ENCODE results near the gene THADA.

The THADA gene

GRCh38 chr2:43270461-43270860 is 325.4 kb downstream of the THADA start:
- H3K36me3 ChIP-seq (ENCODE audit: control insufficient read depth, insufficient read depth, low read length): no peaks in the 10 kb centered on the region
- H3K4me3 ChIP-seq (ENCODE audit: extremely low read depth, insufficient read depth, low read length, poor library complexity, severe bottlenecking): no peak overlapping the region
- no peaks in the 10 kb centered on the region for H3K9me3 ChIP-seq (ENCODE audit: control insufficient read depth, low read length)
- peaks cover 52% of the 10 kb centered on the region for H3K4me1 ChIP-seq (ENCODE audit: control insufficient read depth, insufficient read depth, low read length, poor library complexity, severe bottlenecking)
- WGBS, 2 experiments (ENCODE audit: insufficient coverage in 2 of 2): 92% methylated on average over 2 of the region's 2 CpGs; no CpG with 5 or more reads in 1 of the 2 experiments
- H3K27ac ChIP-seq (ENCODE audit: low read depth, low read length, severe bottlenecking): no peak overlapping the region

GRCh38 chr2:43269706-43270105 is 326.1 kb downstream of the THADA start:
- Histone ChIP-seq H3K4me1 (ENCODE audit: control insufficient read depth, insufficient read depth, low read length, poor library complexity, severe bottlenecking) (peaks cover 57% of the 10 kb centered on the region), H3K27ac (ENCODE audit: low read depth, low read length, severe bottlenecking) (peak overlapping the region; percentile 16), H3K4me3 (ENCODE audit: extremely low read depth, insufficient read depth, low read length, poor library complexity, severe bottlenecking) (no peak overlapping the region), H3K36me3 (ENCODE audit: control insufficient read depth, insufficient read depth, low read length) (no peaks in the 10 kb centered on the region), H3K9me3 (ENCODE audit: control insufficient read depth, low read length) (no peaks in the 10 kb centered on the region)
- WGBS, 2 experiments (ENCODE audit: insufficient coverage in 2 of 2): 50% methylated on average over 1 of the region's 3 CpGs; no CpG with 5 or more reads in 1 of the 2 experiments

- peak overlapping the region; percentile 16 for H3K27ac ChIP-seq (ENCODE audit: low read depth, low read length, severe bottlenecking)
- H3K4me1 ChIP-seq (ENCODE audit: control insufficient read depth, insufficient read depth, low read length, poor library complexity, severe bottlenecking): peaks cover 51% of the 10 kb centered on the region
- H3K4me3 ChIP-seq (ENCODE audit: extremely low read depth, insufficient read depth, low read length, poor library complexity, severe bottlenecking): no peak overlapping the region
- no peaks in the 10 kb centered on the region for H3K36me3 ChIP-seq (ENCODE audit: control insufficient read depth, insufficient read depth, low read length)
- WGBS, 2 experiments (ENCODE audit: insufficient coverage in 2 of 2): 77 to 84% methylated on average over 12 to 14 of the region's 14 CpGs
- no peaks in the 10 kb centered on the region for H3K9me3 ChIP-seq (ENCODE audit: control insufficient read depth, low read length)
Observed at GRCh38 chr2:43269074-43269572, 326.7 kb downstream of the THADA start.

GRCh38 chr2:43268066-43268953 is 327.5 kb downstream of the THADA start:
- 83 to 86% methylated on average over 8 to 10 of the region's 10 CpGs for WGBS, 2 experiments (ENCODE audit: insufficient coverage in 2 of 2)
- H3K27ac ChIP-seq (ENCODE audit: low read depth, low read length, severe bottlenecking): no peak overlapping the region

GRCh38 chr2:43267381-43267780 is 328.5 kb downstream of the THADA start:
- H3K4me1 ChIP-seq (ENCODE audit: control insufficient read depth, insufficient read depth, low read length, poor library complexity, severe bottlenecking): peaks cover 40% of the 10 kb centered on the region

More at GRCh38 chr2:43268066-43268953, 327.5 kb downstream of the THADA start:
- Histone ChIP-seq H3K36me3 (ENCODE audit: control insufficient read depth, insufficient read depth, low read length) (no peaks in the 10 kb centered on the region), H3K4me3 (ENCODE audit: extremely low read depth, insufficient read depth, low read length, poor library complexity, severe bottlenecking) (no peak overlapping the region), H3K4me1 (ENCODE audit: control insufficient read depth, insufficient read depth, low read length, poor library complexity, severe bottlenecking) (peaks cover 45% of the 10 kb centered on the region), H3K9me3 (ENCODE audit: control insufficient read depth, low read length) (no peaks in the 10 kb centered on the region)

GRCh38 chr2:43266711-43267111 is 329.1 kb downstream of the THADA start:
- Histone ChIP-seq H3K4me1 (ENCODE audit: control insufficient read depth, insufficient read depth, low read length, poor library complexity, severe bottlenecking) (peaks cover 40% of the 10 kb centered on the region), H3K4me3 (ENCODE audit: extremely low read depth, insufficient read depth, low read length, poor library complexity, severe bottlenecking) (no peak overlapping the region), H3K9me3 (ENCODE audit: control insufficient read depth, low read length) (no peaks in the 10 kb centered on the region), H3K36me3 (ENCODE audit: control insufficient read depth, insufficient read depth, low read length) (no peaks in the 10 kb centered on the region), H3K27ac (ENCODE audit: low read depth, low read length, severe bottlenecking) (no peak overlapping the region)
- 87 to 100% methylated on average over 1 to 4 of the region's 4 CpGs for WGBS, 2 experiments (ENCODE audit: insufficient coverage in 2 of 2)

More at GRCh38 chr2:43267381-43267780, 328.5 kb downstream of the THADA start:
- 95 to 96% methylated on average over 4 to 5 of the region's 7 CpGs for WGBS, 2 experiments (ENCODE audit: insufficient coverage in 2 of 2)
- H3K4me3 ChIP-seq (ENCODE audit: extremely low read depth, insufficient read depth, low read length, poor library complexity, severe bottlenecking): no peak overlapping the region
- H3K27ac ChIP-seq (ENCODE audit: low read depth, low read length, severe bottlenecking): no peak overlapping the region
- H3K36me3 ChIP-seq (ENCODE audit: control insufficient read depth, insufficient read depth, low read length): no peaks in the 10 kb centered on the region
- no peaks in the 10 kb centered on the region for H3K9me3 ChIP-seq (ENCODE audit: control insufficient read depth, low read length)

- H3K4me3 ChIP-seq (ENCODE audit: extremely low read depth, insufficient read depth, low read length, poor library complexity, severe bottlenecking): no peak overlapping the region
- no peaks in the 10 kb centered on the region for H3K9me3 ChIP-seq (ENCODE audit: control insufficient read depth, low read length)
- peak overlapping the region; percentile 67 for H3K27ac ChIP-seq (ENCODE audit: low read depth, low read length, severe bottlenecking)
- peaks cover 40% of the 10 kb centered on the region for H3K4me1 ChIP-seq (ENCODE audit: control insufficient read depth, insufficient read depth, low read length, poor library complexity, severe bottlenecking)
- no peaks in the 10 kb centered on the region for H3K36me3 ChIP-seq (ENCODE audit: control insufficient read depth, insufficient read depth, low read length)
- 74 to 83% methylated on average over 8 of the region's 9 CpGs for WGBS, 2 experiments (ENCODE audit: insufficient coverage in 2 of 2)
Observed at GRCh38 chr2:43265421-43265820, 330.4 kb downstream of the THADA start.

GRCh38 chr2:43265001-43265400 is 330.8 kb downstream of the THADA start:
- peaks cover 36% of the 10 kb centered on the region for H3K4me1 ChIP-seq (ENCODE audit: control insufficient read depth, insufficient read depth, low read length, poor library complexity, severe bottlenecking)
- peak overlapping the region; percentile 67 for H3K27ac ChIP-seq (ENCODE audit: low read depth, low read length, severe bottlenecking)
- H3K9me3 ChIP-seq (ENCODE audit: control insufficient read depth, low read length): no peaks in the 10 kb centered on the region
- WGBS, 2 experiments (ENCODE audit: insufficient coverage in 2 of 2): 100% methylated on average over 1 to 2 of the region's 5 CpGs
- H3K36me3 ChIP-seq (ENCODE audit: control insufficient read depth, insufficient read depth, low read length): no peaks in the 10 kb centered on the region
- no peak overlapping the region for H3K4me3 ChIP-seq (ENCODE audit: extremely low read depth, insufficient read depth, low read length, poor library complexity, severe bottlenecking)

GRCh38 chr2:43262951-43263350 is 332.9 kb downstream of the THADA start:
- 92 to 100% methylated on average over 1 to 5 of the region's 6 CpGs for WGBS, 2 experiments (ENCODE audit: insufficient coverage in 2 of 2)
- H3K27ac ChIP-seq (ENCODE audit: low read depth, low read length, severe bottlenecking): no peak overlapping the region
- H3K9me3 ChIP-seq (ENCODE audit: control insufficient read depth, low read length): no peaks in the 10 kb centered on the region
- H3K4me1 ChIP-seq (ENCODE audit: control insufficient read depth, insufficient read depth, low read length, poor library complexity, severe bottlenecking): peaks cover 16% of the 10 kb centered on the region
- no peaks in the 10 kb centered on the region for H3K36me3 ChIP-seq (ENCODE audit: control insufficient read depth, insufficient read depth, low read length)
- no peak overlapping the region for H3K4me3 ChIP-seq (ENCODE audit: extremely low read depth, insufficient read depth, low read length, poor library complexity, severe bottlenecking)

- no peak overlapping the region for H3K27ac ChIP-seq (ENCODE audit: low read depth, low read length, severe bottlenecking)
- no peaks in the 10 kb centered on the region for H3K9me3 ChIP-seq (ENCODE audit: control insufficient read depth, low read length)
- no CpG with 5 or more reads among the region's 1 CpG for whole genome bisulfite sequencing, 2 experiments (ENCODE audit: insufficient coverage in 2 of 2)
- peaks cover 12% of the 10 kb centered on the region for H3K4me1 ChIP-seq (ENCODE audit: control insufficient read depth, insufficient read depth, low read length, poor library complexity, severe bottlenecking)
- no peaks in the 10 kb centered on the region for H3K36me3 ChIP-seq (ENCODE audit: control insufficient read depth, insufficient read depth, low read length)
- no peak overlapping the region for H3K4me3 ChIP-seq (ENCODE audit: extremely low read depth, insufficient read depth, low read length, poor library complexity, severe bottlenecking)
Observed at GRCh38 chr2:43262239-43262638, 333.6 kb downstream of the THADA start.

GRCh38 chr2:43259512-43259911 is 336.3 kb downstream of the THADA start:
- no CpG with 5 or more reads among the region's 1 CpG for WGBS, 2 experiments (ENCODE audit: insufficient coverage in 2 of 2)
- no peak overlapping the region for H3K27ac ChIP-seq (ENCODE audit: low read depth, low read length, severe bottlenecking)
- no peaks in the 10 kb centered on the region for H3K4me1 ChIP-seq (ENCODE audit: control insufficient read depth, insufficient read depth, low read length, poor library complexity, severe bottlenecking)
- H3K36me3 ChIP-seq (ENCODE audit: control insufficient read depth, insufficient read depth, low read length): peaks cover 8% of the 10 kb centered on the region
- no peak overlapping the region for H3K4me3 ChIP-seq (ENCODE audit: extremely low read depth, insufficient read depth, low read length, poor library complexity, severe bottlenecking)
- H3K9me3 ChIP-seq (ENCODE audit: control insufficient read depth, low read length): no peaks in the 10 kb centered on the region
